T-helper 17 cell (primary cell): ENCODE data around the gene SRGAP2C. TPM values are rescaled to one million over a fixed set of nuclear protein-coding genes. Genes with fewer than 3 reads are reported as not detected.
"Not testable (repeated sequence)": the region's sequence is repeated elsewhere in the genome, so short reads cannot be mapped to it uniquely, and the experiment has no call there.

Experiments
- ATAC-seq: fragments of 150-1000 bp; cut with Tn5 transposase; 2 replicates; pipeline ENCODE4 v1.10.0; 2021; ENCODE audit warnings: mild to moderate bottlenecking, moderate library complexity
- DNase-seq, 3 donors: peaks; one replicate each; pipeline versions ENCODE4 v3.0.0 to v3.0.0-alpha.2; 2020 to 2021
- H3K9me3 ChIP-seq: one replicate; pipeline ENCODE4 v1.7.0; 2013; ENCODE audit warnings: low read length, mild to moderate bottlenecking; ENCODE audit not compliant: control insufficient read depth, poor library complexity, severe bottlenecking
- H3K27ac Mint-ChIP-seq: one replicate; pipeline ENCODE4 v1.8.0; 2022; ENCODE audit warnings: mild to moderate bottlenecking, moderate library complexity, mixed read lengths
- H3K27me3 Mint-ChIP-seq: one replicate; pipeline ENCODE4 v1.8.0; 2022; ENCODE audit warnings: mixed read lengths
- H3K36me3 Mint-ChIP-seq: one replicate; pipeline ENCODE4 v1.8.0; 2022; ENCODE audit warnings: low read depth, mixed read lengths
- H3K4me1 Mint-ChIP-seq: one replicate; pipeline ENCODE4 v1.8.0; 2022; ENCODE audit warnings: mild to moderate bottlenecking, mixed read lengths
- H3K4me3 Mint-ChIP-seq: one replicate; pipeline ENCODE4 v1.8.0; 2022; ENCODE audit warnings: mild to moderate bottlenecking, moderate library complexity, mixed read lengths
- total RNA-seq, 4 donors: library from RNA in 2 of 4; stranded (reverse) in 2 of 4; gene quantifications; one replicate each; pipeline ENCODE4 v1.2.3 and lab custom pipeline; 2022 to 2026

SRGAP2C gene
- total RNA-seq, result 10 to 100 TPM; 19.7 to 31.7 TPM
- 9.0 to 16.3 reads per million in 2 donors for total RNA-seq (lab: John Stamatoyannopoulos, UW)

DNA sequence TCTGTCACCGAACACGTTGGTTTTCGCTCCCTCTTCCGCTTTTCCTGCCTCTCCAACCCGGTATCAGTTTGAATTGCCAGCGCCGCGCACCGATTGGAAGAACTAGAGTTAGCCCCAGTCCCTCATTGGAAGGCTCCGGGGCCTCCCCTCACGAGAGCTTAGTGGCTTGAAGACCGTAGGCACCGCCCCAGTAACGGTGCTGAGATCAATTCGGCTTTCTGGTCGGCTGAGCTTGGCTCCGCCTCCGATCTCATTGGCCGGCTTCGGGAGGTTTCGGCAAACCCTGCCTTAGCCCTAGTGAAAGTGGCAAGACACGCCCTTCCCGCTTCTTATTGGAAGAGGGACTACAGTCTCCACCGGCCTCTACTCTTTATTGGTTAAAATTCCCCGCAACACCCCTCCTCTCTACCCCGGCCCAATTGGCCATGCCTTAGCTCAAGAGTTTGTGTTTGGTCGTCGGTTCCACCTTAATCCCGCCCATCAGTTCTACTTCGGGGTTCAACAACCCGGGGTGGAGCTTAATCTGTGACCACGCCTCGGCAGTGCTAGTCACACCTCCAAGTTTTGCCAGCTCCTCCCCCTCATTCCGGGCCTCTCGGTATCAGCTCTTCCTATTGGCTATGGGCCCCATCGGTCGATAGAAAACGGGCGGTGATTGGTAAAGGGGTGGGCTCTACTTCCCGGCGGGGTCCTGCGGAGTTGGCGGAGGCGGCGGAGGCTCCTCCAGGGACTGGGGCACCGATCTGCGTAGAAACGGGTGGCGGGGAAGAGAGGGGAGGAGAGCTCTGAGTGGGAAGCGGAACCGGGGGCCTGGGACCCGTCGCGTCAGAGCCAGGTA lies at the start of gene SRGAP2C, which contains the start of gene FAM72B:
Gene SRGAP2C, plus strand, starts transcription at position 686 of the 838 bp plus-strand sequence. CDS start 2,472 bp downstream, outside the sequence.
Gene FAM72B, minus strand, starts transcription at position 51 of the 838 bp plus-strand sequence. CDS start 851 bp downstream, outside the sequence.
- not testable (repeated sequence) for H3K9me3 ChIP-seq, H3K27me3 Mint-ChIP-seq, H3K36me3 Mint-ChIP-seq, H3K4me1 Mint-ChIP-seq
- peak within 1 kb of the TSS; percentile 74 for H3K27ac Mint-ChIP-seq
- DNase-seq, result peak; percentile 71 to 88 (median 80)
- peak; percentile 84 for ATAC-seq
- H3K4me3 Mint-ChIP-seq, result peak within 1 kb of the TSS; percentile 95

DNA sequence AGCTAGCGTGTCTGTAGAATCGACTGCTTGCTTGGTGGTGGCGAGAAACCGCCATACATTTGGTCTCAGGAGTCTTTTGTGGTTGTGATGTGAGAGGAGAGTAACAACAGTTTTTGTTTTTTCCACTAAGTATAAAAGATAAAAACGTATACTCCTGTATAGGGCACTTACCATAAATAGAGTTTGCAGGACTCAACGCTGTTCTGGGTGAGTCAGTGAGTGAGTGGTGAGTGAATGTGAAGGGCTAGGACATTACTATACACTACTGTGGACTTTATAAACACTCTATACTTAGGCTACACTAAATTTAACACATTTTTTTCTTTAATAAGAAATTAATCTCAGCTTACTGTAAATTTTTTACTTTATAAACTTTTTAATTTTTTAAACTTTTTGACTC lies 44.4 kb upstream of the SRGAP2C start:
- H3K4me1 Mint-ChIP-seq, ATAC-seq, H3K4me3 Mint-ChIP-seq, DNase-seq, H3K27ac Mint-ChIP-seq, H3K9me3 ChIP-seq, H3K27me3 Mint-ChIP-seq, H3K36me3 Mint-ChIP-seq: not testable (repeated sequence)

DNA sequence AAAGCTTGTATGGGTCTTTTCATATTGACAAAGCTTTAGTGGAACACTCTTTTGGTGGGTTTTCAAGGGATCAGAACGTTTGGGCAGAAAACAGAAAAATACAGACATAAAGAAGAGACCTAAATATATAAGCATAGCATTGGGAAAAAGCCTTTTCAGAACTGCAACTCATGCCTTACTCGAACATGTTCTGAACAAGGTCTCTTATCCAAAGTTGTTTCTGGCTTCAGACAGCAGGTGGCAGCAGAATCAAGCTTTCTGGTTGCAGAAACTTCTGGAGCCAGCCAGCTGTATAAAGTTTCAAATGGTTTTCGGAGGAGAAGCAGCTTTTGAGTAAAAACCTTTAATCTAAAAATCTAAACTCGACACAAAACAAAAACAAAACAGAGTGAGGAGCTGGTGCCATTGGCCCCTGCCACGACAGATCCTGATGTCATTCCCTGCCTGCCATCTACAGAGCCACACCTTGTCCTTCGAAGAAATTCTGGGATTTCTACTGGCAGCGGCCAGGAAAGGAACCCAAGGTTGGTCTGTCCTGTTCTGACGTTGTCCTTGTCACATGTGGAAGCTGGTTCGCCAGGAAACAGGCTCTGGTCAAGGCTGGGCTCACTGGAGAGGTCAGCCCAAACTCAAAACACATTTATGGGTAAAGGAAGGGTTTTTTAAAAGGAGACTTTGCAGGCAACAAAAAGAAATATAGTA lies 36.1 kb upstream of the SRGAP2C start:
- peak; percentile 67 for ATAC-seq
- not testable (repeated sequence) for H3K27me3 Mint-ChIP-seq, H3K4me3 Mint-ChIP-seq, H3K4me1 Mint-ChIP-seq, H3K9me3 ChIP-seq, H3K36me3 Mint-ChIP-seq, DNase-seq, H3K27ac Mint-ChIP-seq

DNA sequence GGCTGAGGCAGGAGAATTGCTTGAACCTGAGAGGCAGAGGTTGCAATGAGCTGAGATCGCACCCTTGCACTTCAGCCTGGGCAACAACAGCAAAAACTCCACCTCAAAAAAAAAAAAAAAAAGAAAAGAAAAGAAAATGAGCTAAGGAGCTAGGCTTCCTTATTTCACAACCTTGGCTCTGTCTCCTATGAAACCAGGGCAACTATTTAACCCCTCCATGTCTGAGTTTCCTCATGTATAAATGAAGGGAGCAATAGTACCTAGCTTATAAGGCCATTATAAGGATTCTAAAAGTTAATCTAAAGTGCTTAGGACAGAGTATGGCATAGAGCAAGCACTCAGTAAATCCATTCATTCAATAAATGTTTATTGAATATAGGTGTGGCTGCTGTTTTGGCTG lies 33.5 kb upstream of the SRGAP2C start:
- H3K4me3 Mint-ChIP-seq, ATAC-seq, H3K27ac Mint-ChIP-seq, H3K9me3 ChIP-seq, H3K36me3 Mint-ChIP-seq, DNase-seq, H3K27me3 Mint-ChIP-seq, H3K4me1 Mint-ChIP-seq: not testable (repeated sequence)

DNA sequence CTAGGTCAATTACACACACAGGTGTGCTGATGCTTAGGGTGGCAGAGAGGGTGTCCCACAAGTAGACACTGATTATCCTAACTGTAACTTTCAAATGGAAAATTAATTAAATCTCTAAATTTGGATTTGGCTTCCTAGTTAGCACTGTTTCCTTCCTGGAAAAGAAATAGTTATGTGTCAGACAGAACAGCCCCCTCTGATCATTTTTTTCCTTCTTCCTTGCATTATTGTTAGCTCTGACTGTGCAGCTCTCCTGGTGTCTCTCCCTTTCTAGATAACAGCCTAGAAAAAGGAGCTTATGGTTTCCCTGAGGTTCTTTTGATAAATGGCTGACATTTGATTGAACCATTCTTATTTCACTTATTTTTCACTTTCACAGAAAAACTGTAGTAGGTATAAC lies 32.0 kb upstream of the SRGAP2C start:
- H3K9me3 ChIP-seq, H3K4me1 Mint-ChIP-seq, ATAC-seq, H3K4me3 Mint-ChIP-seq, H3K36me3 Mint-ChIP-seq, H3K27ac Mint-ChIP-seq, H3K27me3 Mint-ChIP-seq, DNase-seq: not testable (repeated sequence)

DNA sequence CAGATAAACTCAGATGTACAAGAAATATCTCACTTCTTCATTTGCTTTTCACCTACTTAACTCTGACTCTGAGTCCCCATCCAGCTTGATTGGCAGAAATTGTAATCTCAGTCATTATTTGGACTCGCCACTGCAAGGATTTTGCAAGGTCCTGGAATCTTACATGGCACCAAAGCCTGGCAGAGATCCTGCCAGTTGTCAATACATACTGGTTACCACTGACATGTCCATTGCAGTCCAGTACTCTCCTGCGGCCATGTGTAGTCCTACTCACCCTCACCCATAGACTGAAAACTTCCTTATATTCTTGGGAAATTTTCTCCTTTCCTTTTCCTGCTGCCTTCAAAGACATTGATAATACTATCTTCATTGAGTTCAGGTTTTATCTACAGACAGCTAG lies 30.0 kb upstream of the SRGAP2C start:
- H3K36me3 Mint-ChIP-seq, H3K9me3 ChIP-seq, H3K4me1 Mint-ChIP-seq, DNase-seq, H3K27ac Mint-ChIP-seq, H3K27me3 Mint-ChIP-seq, ATAC-seq, H3K4me3 Mint-ChIP-seq: not testable (repeated sequence)

DNA sequence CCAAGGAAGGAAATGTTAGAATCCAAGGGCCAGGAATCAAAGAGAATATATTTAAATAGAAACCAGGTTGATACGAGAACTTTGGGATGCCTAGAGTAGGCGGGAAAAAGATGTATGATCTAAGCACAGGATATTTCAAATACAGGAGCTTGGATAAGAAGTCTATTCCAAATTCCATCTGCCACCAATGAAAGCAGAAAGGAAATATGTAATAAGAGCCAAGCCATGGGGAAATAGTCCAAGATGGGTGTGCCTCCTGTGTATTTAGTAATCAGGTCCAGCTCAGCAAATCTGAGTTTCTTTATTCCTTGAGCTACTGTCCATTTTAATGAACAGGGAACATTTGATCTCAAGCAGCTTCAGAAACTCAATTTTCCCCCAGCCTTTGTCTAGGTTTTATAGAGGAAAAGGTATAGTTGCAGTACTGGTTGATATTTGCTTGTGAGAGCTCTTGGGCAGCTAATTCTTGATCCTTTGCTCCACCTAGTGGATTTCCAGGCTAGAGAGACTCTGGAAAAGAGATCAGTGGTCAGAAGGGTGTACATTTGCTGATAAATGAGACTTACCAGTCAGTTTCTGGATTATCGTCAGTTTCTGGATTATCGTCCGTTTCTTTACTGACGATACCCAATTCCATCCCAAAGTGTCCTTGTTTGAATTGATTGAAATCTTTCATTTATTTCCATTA lies 29.0 kb upstream of the SRGAP2C start:
- not testable (repeated sequence) for H3K27me3 Mint-ChIP-seq, H3K27ac Mint-ChIP-seq, H3K4me1 Mint-ChIP-seq, H3K4me3 Mint-ChIP-seq, ATAC-seq, DNase-seq, H3K9me3 ChIP-seq, H3K36me3 Mint-ChIP-seq

DNA sequence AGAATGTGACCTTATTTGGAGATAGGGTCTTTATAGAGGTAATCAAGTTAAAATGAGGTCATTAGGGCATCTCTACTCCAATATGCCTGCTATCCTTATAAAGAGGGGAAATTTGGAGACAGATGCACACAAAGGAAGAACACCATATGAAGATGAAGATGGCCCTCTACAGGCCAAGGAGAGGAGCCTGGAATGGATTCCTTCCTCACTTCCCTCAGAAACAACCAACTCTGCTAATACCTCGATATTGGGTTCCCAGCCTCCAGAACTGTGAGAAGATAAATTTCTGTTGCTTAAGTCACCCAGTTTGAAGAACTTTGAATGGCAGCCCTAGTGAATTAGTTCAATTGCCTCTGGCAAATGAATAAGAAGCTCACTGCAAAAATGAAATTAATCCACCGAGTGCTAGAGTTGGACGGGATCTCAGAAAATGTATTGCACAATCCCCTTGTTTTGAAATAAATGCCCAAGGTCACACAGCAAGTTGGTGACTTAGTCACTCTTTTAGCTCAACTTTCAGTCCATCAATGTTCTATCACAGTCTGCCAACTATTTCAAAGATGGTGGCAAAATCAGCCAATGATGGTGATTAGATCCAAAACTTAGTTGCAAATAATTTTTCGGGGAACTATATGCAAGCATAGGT lies 27.7 kb upstream of the SRGAP2C start:
- not testable (repeated sequence) for H3K4me1 Mint-ChIP-seq, ATAC-seq, H3K27me3 Mint-ChIP-seq, H3K9me3 ChIP-seq, H3K4me3 Mint-ChIP-seq, DNase-seq, H3K36me3 Mint-ChIP-seq, H3K27ac Mint-ChIP-seq

DNA sequence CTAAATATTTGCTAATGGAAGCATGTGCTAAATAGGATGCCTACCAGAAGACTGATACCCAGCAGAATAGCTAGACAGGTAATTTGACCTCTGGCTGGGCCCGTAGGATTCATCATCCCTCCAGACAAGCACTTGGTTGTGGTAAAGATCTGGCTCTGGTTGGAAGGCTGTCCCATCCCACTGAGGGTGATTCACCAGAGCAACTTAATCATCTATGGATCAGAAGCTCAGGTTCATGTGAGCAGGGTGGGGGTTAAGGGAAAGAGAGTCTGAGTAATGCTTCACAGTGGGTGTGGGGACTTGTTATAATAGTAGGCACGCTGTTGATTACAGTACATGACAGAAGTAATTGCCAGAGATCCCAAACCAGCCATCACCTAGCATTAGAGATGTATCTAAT lies 27.2 kb upstream of the SRGAP2C start:
- DNase-seq, ATAC-seq, H3K9me3 ChIP-seq, H3K4me1 Mint-ChIP-seq, H3K27me3 Mint-ChIP-seq, H3K4me3 Mint-ChIP-seq, H3K36me3 Mint-ChIP-seq, H3K27ac Mint-ChIP-seq: not testable (repeated sequence)

DNA sequence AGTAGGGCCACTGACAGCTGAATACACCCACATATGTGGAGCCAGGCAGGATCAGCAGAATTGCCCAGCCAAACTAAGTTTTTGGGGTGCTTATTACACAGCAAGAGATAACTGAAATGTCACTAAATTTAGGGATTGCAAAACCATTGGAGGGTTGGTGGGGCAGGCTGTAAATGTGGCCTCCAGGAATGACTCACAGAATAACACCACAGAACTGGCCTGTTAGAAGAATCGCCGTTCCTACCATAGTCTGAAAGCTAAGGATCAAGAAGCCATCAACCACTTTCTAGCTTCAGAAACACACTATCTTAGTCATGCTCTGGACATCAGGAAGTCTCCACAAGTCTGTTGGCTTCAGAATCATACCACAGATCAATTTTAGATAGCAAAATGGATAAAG lies 24.7 kb upstream of the SRGAP2C start:
- ATAC-seq, H3K27me3 Mint-ChIP-seq, H3K9me3 ChIP-seq, H3K27ac Mint-ChIP-seq, DNase-seq, H3K4me3 Mint-ChIP-seq, H3K4me1 Mint-ChIP-seq, H3K36me3 Mint-ChIP-seq: not testable (repeated sequence)

DNA sequence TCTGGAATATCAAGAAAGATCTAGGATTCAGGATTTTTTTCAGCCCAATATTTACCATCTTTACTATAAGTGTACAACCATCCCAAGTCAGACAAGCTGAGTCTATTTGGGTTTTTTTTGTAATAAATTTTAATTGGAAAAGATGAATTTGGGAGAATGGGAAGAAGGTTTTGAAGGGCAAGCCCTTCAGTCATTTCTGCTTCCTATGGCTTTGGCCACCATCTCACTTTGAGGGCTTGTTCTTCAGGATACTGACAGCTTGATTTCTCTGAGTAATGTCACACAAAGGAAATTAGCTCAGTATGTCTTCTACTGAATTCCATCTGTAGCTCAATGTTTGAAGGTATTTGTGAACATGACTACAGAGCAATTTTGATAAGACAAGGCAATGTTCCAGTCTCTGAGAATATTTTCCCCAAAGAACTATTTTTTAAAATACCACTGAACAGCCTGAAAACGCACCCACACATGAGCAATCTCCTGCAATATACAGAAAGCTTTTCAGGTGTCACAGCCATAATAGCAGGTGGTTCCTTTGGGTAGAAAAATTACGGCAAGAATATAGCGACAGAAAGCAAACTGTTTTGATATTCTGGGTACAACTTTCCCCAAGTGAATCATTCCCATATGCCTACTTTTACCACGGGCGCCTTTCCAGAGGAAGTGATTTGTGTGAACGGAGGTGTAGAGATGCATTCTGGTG lies 23.4 kb upstream of the SRGAP2C start:
- DNase-seq, H3K4me3 Mint-ChIP-seq, H3K27me3 Mint-ChIP-seq, ATAC-seq, H3K4me1 Mint-ChIP-seq, H3K9me3 ChIP-seq, H3K27ac Mint-ChIP-seq, H3K36me3 Mint-ChIP-seq: not testable (repeated sequence)

DNA sequence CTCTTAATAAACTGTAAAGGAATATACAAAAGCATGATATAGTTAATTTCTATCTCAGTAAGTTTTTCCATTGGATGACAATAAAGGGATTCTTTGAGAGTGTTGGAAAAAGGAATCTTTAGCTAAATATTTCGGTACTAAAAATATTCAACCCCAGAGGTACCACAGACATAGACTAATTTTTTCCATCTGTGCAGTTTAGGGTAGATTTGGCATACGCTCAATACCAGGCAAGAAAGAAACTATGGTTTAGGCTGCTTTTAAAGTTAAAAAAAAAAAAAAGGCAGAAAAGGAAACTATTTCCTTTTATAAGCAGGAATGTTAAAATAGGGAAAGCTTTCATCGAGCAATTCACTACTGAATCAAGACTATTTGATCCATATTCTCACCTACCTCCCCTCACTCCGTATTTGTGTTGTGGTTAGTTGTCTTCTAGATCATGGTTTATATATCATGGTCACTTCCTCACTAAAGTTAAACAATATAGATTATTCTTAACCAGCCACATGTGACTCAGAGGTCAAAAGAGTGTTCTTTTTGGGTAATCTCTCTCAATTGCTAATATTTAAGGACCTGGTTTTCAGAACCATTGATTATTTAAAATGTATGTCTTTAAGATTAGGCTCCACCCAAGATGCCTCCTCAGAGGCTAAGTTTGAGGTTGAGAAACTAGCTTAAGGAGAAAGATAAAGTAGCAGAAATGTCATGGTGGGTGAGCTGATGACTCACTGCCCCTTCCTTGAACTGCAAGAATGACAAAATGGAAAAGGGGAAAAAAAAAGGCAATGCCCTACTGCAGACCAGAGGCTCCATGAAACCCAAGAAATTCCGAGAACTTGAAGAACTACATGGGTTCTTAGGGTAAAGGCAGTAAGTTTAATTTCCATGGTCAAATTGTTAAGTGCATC lies 20.7 kb upstream of the SRGAP2C start:
- not testable (repeated sequence) for H3K27ac Mint-ChIP-seq, H3K4me3 Mint-ChIP-seq, DNase-seq, H3K36me3 Mint-ChIP-seq, ATAC-seq, H3K27me3 Mint-ChIP-seq, H3K9me3 ChIP-seq, H3K4me1 Mint-ChIP-seq
